HEK293 (cell line): ENCODE measurements around the gene SURF2.

ENCODE experiments used
- KLF1 ChIP-seq: fragments of 450-650 bp; formaldehyde crosslinking; IDR thresholded peaks from 2 replicates; pipeline ENCODE4 v1.5.1; 2016; ENCODE audit warnings: missing biosample characterization, missing genetic modification characterization
- MEIS1 ChIP-seq: sonication (generic); formaldehyde crosslinking; IDR thresholded peaks from 2 replicates; pipeline ENCODE4 v1.8.1; 2022; ENCODE audit warnings: missing genetic modification reagents, mild to moderate bottlenecking, borderline replicate concordance
- PRDM10 ChIP-seq: fragments of 450-650 bp; formaldehyde crosslinking; IDR thresholded peaks from 2 replicates; pipeline ENCODE4 v1.5.1; 2016; ENCODE audit warnings: missing biosample characterization, missing genetic modification characterization
- PRDM2 ChIP-seq: fragments of 450-650 bp; formaldehyde crosslinking; IDR thresholded peaks from 2 replicates; pipeline ENCODE4 v1.5.1; 2016; ENCODE audit warnings: missing biosample characterization, missing genetic modification characterization, borderline replicate concordance
- SCRT1 ChIP-seq: fragments of 450-650 bp; formaldehyde crosslinking; IDR thresholded peaks from 2 replicates; pipeline ENCODE4 v1.5.1; 2016; ENCODE audit warnings: missing biosample characterization, missing genetic modification characterization, borderline replicate concordance
- TCF7L2 ChIP-seq: IDR thresholded peaks from 2 replicates; pipeline ENCODE4 v1.6.1; 2011; ENCODE audit warnings: low read depth, mild to moderate bottlenecking, inconsistent platforms, low read length, moderate library complexity, borderline replicate concordance
- ZBTB21 ChIP-seq: fragments of 450-650 bp; formaldehyde crosslinking; IDR thresholded peaks from 2 replicates; pipeline ENCODE4 v1.5.1; 2017; ENCODE audit warnings: missing biosample characterization, missing genetic modification characterization
- ZNF174 ChIP-seq: fragments of 450-650 bp; formaldehyde crosslinking; IDR thresholded peaks from 2 replicates; pipeline ENCODE4 v1.5.0; 2017; ENCODE audit warnings: missing biosample characterization, mild to moderate bottlenecking, missing genetic modification characterization
- ZNF2 ChIP-seq: fragments of 450-650 bp; formaldehyde crosslinking; IDR thresholded peaks from 2 replicates; pipeline ENCODE4 v1.5.1; 2016; ENCODE audit warnings: missing biosample characterization, missing genetic modification characterization
- ZNF239 ChIP-seq: fragments of 450-650 bp; formaldehyde crosslinking; IDR thresholded peaks from 2 replicates; pipeline ENCODE4 v1.5.1; 2016; ENCODE audit warnings: missing biosample characterization, missing genetic modification characterization
- ZNF266 ChIP-seq: fragments of 450-650 bp; formaldehyde crosslinking; IDR thresholded peaks from 2 replicates; pipeline ENCODE4 v1.5.1; 2016; ENCODE audit warnings: missing biosample characterization, missing genetic modification characterization, low read depth
- ZNF311 ChIP-seq: fragments of 450-650 bp; formaldehyde crosslinking; IDR thresholded peaks from 2 replicates; pipeline ENCODE4 v1.5.1; 2017; ENCODE audit warnings: missing biosample characterization, missing genetic modification characterization, borderline replicate concordance
- ZNF335 ChIP-seq: fragments of 450-650 bp; formaldehyde crosslinking; conservative IDR thresholded peaks from 2 replicates; pipeline ENCODE4 v1.5.1; 2016; ENCODE audit warnings: missing biosample characterization, missing genetic modification characterization
- ZNF341 ChIP-seq: fragments of 450-650 bp; formaldehyde crosslinking; IDR thresholded peaks from 2 replicates; pipeline ENCODE4; 2016; ENCODE audit warnings: low read depth, missing biosample characterization, missing genetic modification characterization
- ZNF354C ChIP-seq: fragments of 450-650 bp; formaldehyde crosslinking; IDR thresholded peaks from 2 replicates; pipeline ENCODE4 v1.5.1; 2016; ENCODE audit warnings: missing biosample characterization, missing genetic modification characterization, low read depth, borderline replicate concordance
- ZNF398 ChIP-seq: fragments of 450-650 bp; formaldehyde crosslinking; IDR thresholded peaks from 2 replicates; pipeline ENCODE4 v1.5.1; 2017; ENCODE audit warnings: missing biosample characterization, missing genetic modification characterization
- ZNF404 ChIP-seq: fragments of 450-650 bp; formaldehyde crosslinking; IDR thresholded peaks from 2 replicates; pipeline ENCODE4 v1.5.1; 2017; ENCODE audit warnings: missing biosample characterization, missing genetic modification characterization
- ZNF416 ChIP-seq: fragments of 450-650 bp; formaldehyde crosslinking; IDR thresholded peaks from 2 replicates; pipeline ENCODE4 v1.5.1; 2016; ENCODE audit warnings: missing biosample characterization, missing genetic modification characterization
- ZNF645 ChIP-seq: fragments of 450-650 bp; formaldehyde crosslinking; IDR thresholded peaks from 2 replicates; pipeline ENCODE4; 2016; ENCODE audit warnings: missing biosample characterization, missing genetic modification characterization
- ZNF670 ChIP-seq: fragments of 450-650 bp; formaldehyde crosslinking; IDR thresholded peaks from 2 replicates; pipeline ENCODE4 v1.5.1; 2016; ENCODE audit warnings: missing biosample characterization, missing genetic modification characterization, low read depth
- ZNF776 ChIP-seq: fragments of 450-650 bp; formaldehyde crosslinking; IDR thresholded peaks from 2 replicates; pipeline ENCODE4 v1.5.0; 2017; ENCODE audit warnings: missing biosample characterization, missing genetic modification characterization, borderline replicate concordance
- ZXDB ChIP-seq: fragments of 450-650 bp; formaldehyde crosslinking; IDR thresholded peaks from 2 replicates; pipeline ENCODE4 v1.5.1; 2016; ENCODE audit warnings: missing biosample characterization, missing genetic modification characterization
- TF ChIP-seq, protein P1 (sequence below): fragments of 450-650 bp; formaldehyde crosslinking; IDR thresholded peaks from 2 replicates; pipeline ENCODE4 v1.5.1; 2017; ENCODE audit warnings: missing biosample characterization, missing genetic modification characterization

The SURF2 gene

GRCh38 chr9:133347985-133348717 lies 8.2 kb upstream of the SURF2 start, which contains the start of the genes MED22 and RPL7A (continued):
- TF ChIP-seq ZNF341 (0 out of 2 replicates have a peak, but pooled peaks have one; percentile 46), ZNF174 (tag by site-specific recombination) (no peak), ZNF311 (tag by site-specific recombination) (no peak), ZNF404 (tag by site-specific recombination) (no peak), ZBTB21 (tag by site-specific recombination) (0 out of 2 replicates have a peak, but pooled peaks have one; percentile 29), ZNF335 (tag by site-specific recombination) (no peak), PRDM2 (tag by site-specific recombination) (no peak), ZNF239 (tag by site-specific recombination) (0 out of 2 replicates have a peak, but pooled peaks have one; percentile 16), ZNF645 (tag by site-specific recombination) (no peak), PRDM10 (tag by site-specific recombination) (no peak), ZNF398 (tag by site-specific recombination) (peak; percentile 79), ZNF416 (no peak), TCF7L2 (no peak), ZNF776 (tag by site-specific recombination) (no peak), ZNF2 (tag by site-specific recombination) (peak; percentile 97), ZXDB (tag by site-specific recombination) (peak; percentile 94), SCRT1 (tag by site-specific recombination) (peak; percentile 37; the same call in 1 of the 2 replicates), ZNF354C (no peak), MEIS1 (CRISPR knock-in tag) (no peak), KLF1 (tag by site-specific recombination) (no peak; the same call in 1 of the 2 replicates), ZNF670 (no peak), ZNF266 (tag by site-specific recombination) (no peak)
- TF ChIP-seq, protein P1, sequence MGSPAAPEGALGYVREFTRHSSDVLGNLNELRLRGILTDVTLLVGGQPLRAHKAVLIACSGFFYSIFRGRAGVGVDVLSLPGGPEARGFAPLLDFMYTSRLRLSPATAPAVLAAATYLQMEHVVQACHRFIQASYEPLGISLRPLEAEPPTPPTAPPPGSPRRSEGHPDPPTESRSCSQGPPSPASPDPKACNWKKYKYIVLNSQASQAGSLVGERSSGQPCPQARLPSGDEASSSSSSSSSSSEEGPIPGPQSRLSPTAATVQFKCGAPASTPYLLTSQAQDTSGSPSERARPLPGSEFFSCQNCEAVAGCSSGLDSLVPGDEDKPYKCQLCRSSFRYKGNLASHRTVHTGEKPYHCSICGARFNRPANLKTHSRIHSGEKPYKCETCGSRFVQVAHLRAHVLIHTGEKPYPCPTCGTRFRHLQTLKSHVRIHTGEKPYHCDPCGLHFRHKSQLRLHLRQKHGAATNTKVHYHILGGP (tag by site-specific recombination): no peak
